CD4-positive, alpha-beta T cell treated with Interleukin-15 for 4 hours (primary cell): ENCODE results near the gene COA8.
"Not testable (repeated sequence)": the region's sequence is repeated elsewhere in the genome, so short reads cannot be mapped to it uniquely, and the experiment has no call there.

Experiments
- DNase-seq: peaks from one replicate; pipeline ENCODE4 v3.0.0-alpha.2; 2020; ENCODE audit warnings: low spot score

COA8 gene

DNA sequence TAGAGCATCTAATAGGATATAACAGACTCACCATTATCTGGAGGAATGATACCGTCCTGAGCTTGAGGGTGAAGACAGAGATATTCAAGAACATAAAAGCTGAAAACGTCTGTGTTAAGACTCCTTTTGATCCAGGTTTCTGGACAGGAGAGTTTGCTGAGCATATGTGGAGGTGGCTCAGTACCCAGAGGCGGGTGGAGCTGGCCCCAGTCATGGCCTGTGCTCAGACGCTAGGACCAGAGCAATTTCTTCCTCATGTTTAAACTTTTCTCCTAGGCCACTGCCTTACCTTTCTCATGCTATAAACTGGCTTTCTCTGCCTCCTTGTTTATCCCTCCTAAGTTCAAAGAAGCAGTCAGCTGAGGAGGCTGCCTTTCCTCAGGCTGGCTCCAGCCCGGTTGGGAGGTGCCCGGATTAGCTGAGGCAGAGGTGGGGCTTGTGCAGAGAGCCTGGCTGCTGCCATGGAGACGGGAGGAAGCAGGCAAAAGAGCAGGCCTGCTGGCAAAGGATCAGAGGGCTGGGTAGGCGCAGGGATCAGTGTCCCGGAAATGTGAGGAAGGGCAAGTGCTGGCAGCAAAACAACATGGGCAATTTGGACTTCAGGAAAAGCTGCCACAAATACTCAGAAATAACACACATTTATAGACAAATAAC is 13.7 kb downstream of the COA8 start:
- DNase-seq: no peak

DNA sequence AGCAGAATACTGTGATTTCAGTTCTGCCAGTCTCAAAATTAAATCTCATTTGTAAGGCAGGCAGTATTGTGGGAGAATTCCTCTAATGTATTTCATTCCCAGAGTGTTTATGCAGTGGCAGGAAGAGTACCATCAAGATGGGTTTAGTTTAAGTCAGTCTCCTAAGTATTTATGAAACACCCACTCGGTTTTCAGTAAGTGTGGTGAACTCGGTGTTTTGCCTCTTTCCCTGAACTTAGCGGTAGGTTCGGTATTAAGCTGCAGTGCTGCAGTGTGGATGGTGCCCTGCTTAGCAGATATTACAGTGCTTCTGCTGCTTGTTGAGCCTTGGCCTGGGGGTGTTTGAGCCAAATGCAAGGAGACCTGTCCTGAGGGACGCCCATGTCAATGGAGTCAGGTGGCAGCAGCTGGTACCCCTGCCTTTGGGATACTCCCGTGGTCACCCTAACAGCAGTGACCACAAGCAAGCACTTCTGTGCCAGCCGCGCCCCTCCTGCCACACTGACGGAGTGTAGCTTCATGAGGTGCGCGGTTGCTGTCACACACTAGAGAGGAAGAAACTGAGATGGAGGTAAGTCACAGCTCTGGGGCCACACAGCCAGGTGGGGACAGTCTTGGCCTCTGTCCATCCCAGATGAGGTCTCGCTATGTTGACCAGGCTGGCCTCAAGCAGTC is 15.8 kb downstream of the COA8 start:
- DNase-seq: no peak

- no peak for DNase-seq
Measured at GRCh38 chr14:103581206-103581605, 18.4 kb downstream of the COA8 start.

DNA sequence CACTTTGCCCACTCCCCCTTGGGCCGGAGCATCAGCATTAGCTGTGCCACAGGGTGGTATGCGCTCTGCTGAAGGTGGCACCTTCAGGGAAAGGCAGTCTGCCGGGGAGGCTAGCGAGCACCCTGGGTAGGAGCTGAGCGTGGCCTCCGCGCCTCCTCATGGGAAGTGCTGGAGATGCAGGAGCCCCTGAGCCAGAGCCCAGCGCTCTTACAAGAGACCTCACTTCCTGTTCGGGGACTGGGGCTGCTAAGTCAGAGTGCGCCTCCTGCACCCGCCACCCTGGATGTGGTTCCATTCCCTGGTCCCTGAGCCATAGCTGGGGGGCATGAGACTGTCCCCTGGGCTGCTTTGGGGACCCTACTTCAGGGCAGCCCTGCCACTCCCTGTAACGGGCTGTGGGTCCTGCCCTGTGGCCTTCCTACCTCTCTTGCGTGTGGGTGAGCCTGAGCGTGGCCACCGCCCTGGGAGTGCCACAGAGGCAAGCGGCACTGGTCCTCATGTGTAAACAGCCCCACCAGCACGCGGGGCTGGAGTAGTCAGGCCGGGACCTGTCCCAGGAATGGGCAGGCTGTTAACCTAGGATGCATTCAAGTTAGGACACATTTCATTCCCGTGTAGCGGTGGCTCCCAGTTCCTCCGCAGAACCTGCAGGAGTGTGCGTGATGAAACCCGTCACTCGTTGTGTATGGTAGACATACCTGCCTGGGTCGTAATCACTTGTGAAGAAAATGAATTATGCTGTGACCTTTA is 19.4 kb downstream of the COA8 start:
- DNase-seq: no peak

DNA sequence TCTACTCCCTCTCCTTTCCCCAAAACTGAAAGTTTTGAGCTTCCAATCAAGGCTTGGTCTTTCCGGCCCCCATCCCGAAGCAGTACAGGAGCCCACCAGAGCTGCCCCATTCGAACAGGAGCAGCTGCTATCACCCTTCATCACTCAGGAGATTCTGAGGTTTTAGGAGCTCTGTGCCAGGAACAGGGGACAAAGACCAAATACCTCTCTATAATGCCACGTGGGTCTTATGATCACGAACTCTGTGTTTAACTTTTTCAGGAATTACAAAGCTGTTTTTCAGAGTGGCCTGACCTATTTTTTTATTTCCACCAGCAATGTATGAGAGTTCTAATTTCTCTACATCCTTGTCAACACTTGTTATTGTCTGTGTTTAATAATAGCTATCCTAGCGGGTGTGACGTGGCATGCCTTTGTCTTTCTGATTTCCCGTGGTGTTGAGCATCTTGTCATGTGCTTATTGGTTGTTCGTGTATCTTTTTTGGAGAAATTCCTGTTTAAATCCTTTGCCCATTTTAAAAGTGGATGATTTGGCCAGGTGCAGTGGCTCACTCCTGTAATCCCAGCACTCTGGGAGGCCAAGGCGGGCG is 21.7 kb downstream of the COA8 start:
- no peak for DNase-seq

- DNase-seq: no peak
Measured at GRCh38 chr14:103593577-103593976, 30.8 kb downstream of the COA8 start.

GRCh38 chr14:103594265-103594664 is 31.5 kb downstream of the COA8 start:
- DNase-seq: no peak

DNA sequence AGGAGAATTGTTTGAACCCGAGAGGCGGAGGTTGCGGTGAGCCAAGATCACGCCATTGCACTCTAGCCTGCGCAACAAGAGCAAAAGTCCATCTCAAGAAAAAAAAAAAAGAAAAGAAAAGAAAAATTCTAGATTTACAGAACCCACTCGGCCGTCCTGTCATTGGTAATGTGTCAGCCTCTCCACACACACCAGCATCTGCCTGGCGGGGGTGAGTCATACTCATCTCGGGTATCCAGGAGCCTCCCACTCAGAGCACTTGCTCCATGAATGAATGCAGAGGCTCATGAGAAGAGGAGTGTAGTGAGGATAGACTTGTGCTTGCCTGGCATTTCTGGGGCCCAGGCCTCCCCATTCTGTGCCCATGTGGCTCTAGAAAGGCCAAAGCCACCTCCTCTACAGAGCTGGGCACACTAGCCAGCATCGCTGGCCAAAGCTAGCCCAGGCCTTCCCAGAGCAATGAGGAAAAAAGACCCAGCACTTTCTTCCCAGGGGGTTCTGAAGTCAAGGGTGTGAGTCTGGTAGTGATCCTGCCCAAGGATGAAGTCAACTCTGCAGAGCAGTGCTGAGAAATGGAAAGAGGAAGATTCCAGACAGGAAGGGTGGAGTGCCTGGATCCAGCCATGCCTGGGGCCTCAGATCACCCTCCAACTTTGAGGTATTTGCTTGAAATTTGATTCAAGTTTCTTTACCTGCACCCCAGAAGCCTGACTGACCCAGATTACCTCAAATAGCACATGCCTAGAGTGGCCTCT is 35.0 kb downstream of the COA8 start:
- DNase-seq: no peak

GRCh38 chr14:103600503-103600902 is 37.7 kb downstream of the COA8 start:
- no peak for DNase-seq

DNA sequence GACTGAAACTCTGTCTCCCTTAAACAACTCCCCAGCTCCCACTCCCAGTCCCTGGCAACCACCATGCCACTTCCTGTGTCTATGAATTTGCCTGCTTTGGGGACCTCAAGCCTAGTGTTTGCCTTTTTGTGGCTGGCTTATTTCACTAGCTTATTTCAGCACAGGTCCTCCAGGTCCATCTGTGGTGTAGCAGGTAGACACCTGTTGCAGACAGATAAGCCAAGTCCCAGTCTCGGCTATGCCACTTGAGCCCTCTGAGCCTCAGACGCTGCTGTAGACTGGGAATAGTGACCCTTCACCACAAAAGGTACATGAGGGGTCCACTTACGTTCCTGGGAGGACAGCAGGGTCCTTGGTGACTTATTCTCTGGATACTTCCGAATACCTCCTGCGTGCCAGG is 41.9 kb downstream of the COA8 start:
- no peak for DNase-seq

GRCh38 chr14:103606963-103607668 is 44.4 kb downstream of the COA8 start:
- DNase-seq: peak; percentile 50

- no peak for DNase-seq
Measured at GRCh38 chr14:103607822-103608221, 45.1 kb downstream of the COA8 start.

DNA sequence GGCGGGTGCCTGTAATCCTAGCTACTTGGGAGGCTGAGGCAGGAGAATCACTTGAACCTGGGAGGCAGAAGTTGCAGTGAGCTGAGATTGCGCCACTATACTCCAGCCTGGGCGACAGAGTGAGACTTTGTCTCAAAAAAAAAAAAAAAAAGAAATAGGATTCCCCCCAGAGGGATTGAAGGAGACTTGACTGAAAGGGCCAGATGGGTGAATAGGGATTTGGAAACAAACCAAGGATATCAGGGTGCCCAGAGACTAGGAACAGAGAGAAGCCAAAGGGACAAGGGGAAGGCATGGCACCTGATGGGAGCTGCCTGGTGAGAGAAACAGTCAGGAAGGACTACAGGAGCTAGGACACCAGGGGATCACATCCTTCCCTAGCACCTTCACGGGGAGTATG is 46.3 kb downstream of the COA8 start:
- DNase-seq: not testable (repeated sequence)

- no peak for DNase-seq
Measured at GRCh38 chr14:103611215-103611614, 48.5 kb downstream of the COA8 start.

DNA sequence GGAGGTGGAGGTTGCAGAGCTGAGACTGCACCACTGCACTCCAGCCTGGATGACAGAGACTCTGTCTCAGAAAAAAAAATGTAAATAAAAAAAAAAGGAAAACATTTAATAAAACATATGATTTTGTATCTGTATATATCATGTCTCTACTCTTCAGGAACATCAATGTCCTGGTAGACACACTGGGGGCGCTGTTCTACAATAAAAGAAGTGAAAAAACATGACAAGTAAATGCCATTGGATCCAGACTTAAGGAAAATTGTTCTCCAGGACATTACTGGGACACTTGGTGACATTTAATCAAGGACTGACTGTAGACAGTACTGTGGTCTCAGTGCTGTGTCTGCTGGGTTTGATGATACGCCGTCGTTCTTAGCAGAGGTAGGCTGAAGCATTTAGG is 50.8 kb downstream of the COA8 start:
- no peak for DNase-seq

DNA sequence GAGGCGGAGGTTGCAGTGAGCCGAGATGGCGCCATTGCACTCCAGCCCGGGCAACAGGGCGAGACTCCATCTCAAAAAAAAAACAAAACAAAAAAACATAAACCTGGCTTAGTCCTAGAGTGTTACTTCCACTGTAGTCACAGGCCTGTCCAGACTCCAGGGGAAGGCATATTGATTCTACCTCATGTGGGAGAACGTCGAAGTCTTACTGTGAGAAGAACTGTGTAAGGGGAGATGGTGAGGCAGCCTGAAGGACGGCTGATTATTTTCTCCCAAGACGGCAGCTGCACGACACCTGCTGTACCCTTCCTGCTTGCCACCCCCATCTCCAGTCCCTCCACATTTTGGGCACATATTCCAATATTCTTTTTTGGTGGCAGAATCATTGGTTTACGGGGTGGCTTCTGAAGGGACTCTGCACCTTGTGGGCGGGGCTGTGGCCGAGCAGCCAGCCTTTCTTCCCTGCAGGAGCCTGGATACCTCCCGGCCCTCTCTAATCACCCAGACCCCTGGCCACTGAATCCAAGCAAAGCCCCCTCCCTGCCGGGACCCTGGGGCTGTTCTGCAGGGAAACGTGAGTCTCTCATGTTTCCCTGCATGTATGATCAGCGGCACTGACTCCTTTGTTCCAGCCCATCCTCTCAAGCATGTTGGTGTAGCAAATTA is 54.0 kb downstream of the COA8 start:
- no peak for DNase-seq

DNA sequence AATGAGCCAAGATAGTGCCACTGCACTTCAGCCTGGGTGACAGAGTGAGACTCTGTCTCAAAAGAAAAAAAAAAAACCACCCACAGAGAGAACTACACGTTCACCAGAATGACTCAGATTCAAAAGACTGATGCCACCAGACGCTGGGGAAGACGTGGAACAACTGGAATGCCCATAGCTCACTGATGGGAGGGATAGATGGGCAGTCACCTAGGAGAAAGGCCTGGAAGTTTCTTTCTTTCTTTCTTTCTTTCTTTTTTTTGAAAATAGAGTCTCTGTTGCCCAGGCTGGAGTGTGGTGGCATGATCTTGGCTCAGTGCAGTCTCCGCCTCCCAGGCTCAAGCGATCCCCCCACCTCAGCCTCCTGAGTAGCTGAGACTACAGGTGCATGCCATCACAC is 56.3 kb downstream of the COA8 start:
- no peak for DNase-seq

- no peak for DNase-seq
Measured at GRCh38 chr14:103621860-103622259, 59.1 kb downstream of the COA8 start.

GRCh38 chr14:103623308-103623707 is 60.5 kb downstream of the COA8 start:
- DNase-seq: no peak

DNA sequence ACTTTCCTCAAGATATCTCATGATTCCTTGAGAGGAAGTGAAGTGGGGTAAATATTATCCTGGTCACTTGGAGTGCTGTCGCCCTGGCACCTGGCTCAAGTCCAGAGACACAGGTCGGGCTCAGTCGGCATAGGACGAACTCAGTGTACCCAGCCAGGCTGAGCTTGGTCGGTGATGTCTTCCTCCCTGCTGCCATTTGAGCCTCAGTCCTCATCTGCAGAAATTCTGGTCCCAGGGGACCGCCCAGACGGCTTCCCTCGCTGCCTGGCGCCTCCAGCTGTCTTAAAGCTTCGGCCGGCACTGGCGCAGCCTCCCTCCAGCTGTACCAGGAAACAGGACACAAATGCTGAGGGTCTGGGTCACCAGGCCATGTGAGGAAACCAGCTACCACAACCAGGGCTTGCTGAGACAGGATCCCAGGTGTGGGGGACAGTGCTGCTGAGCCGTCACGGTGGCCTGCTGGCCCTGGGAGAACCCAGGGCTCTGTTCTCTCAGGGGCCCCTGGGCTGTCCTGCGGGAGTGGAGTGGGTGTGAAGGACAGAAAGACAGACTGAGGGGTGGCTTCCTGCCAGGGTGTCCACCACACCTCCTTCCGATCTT is 61.2 kb downstream of the COA8 start:
- no peak for DNase-seq

GRCh38 chr14:103624860-103625259 is 62.1 kb downstream of the COA8 start:
- DNase-seq: no peak
